PC-3 (cell line): ENCODE results near the gene TBC1D9. TPM values are rescaled to one million over a fixed set of nuclear protein-coding genes. Genes with fewer than 3 reads are reported as not detected.

Experiments
- ATAC-seq: fragments of 200-7000 bp; cut with Tn5 transposase; 2 replicates; pipeline ENCODE4 v1.9.1; 2020; ENCODE audit warnings: mild to moderate bottlenecking, moderate library complexity
- BruUV-seq: library from RNA; stranded (reverse); fragments of 400-500 nt; replicated peaks from 2 replicates; lab custom pipeline; 2021; lab: Mats Ljungman, UMichigan
- CTCF ChIA-PET: fragments of 300-600 bp; sonication (Branson Sonifier 250); formaldehyde crosslinking; loops from one replicate; lab custom pipeline; 2022; ENCODE audit warnings: antibody characterized with exemption; lab: Charles Lee
- POLR2A ChIA-PET: fragments of 300-600 bp; sonication (Branson Sonifier 250); formaldehyde crosslinking; loops from one replicate; lab custom pipeline; 2022; ENCODE audit warnings: antibody characterized with exemption; ENCODE audit not compliant: unreplicated experiment; lab: Charles Lee
- DNase-seq: peaks from one replicate; pipeline ENCODE4 v3.0.0-alpha.2; 2015
- H2AFZ ChIP-seq: fragments of 300-600 bp; sonication (generic); 2 replicates; pipeline ENCODE4 v1.6.0; 2016; ENCODE audit warnings: antibody characterized with exemption, low read length
- H3F3A ChIP-seq: fragments of 300-600 bp; sonication (generic); one replicate; pipeline ENCODE4 v1.6.0; 2017; ENCODE audit warnings: antibody characterized with exemption, low read length, control low read depth, mild to moderate bottlenecking; ENCODE audit not compliant: unreplicated experiment
- H3K27ac ChIP-seq: fragments of 300-600 bp; sonication (generic); 2 replicates; pipeline ENCODE4 v1.5.1; 2016; ENCODE audit warnings: mild to moderate bottlenecking, low read length
- H3K27me3 ChIP-seq: fragments of 300-600 bp; sonication (generic); 2 replicates; pipeline ENCODE4 v1.6.1; 2016; ENCODE audit warnings: low read length, mixed read lengths
- H3K36me3 ChIP-seq: fragments of 300-600 bp; sonication (generic); 2 replicates; pipeline ENCODE4 v1.6.1; 2016; ENCODE audit warnings: low read depth, mixed run types, low read length, mixed read lengths
- H3K4me1 ChIP-seq: fragments of 300-600 bp; sonication (generic); 2 replicates; pipeline ENCODE4 v1.5.1; 2016; ENCODE audit warnings: low read length; ENCODE audit not compliant: insufficient read depth
- H3K4me2 ChIP-seq: fragments of 300-600 bp; sonication (generic); 2 replicates; pipeline ENCODE4 v1.6.0; 2016; ENCODE audit warnings: low read length
- H3K4me3 ChIP-seq: fragments of 300-600 bp; sonication (generic); 2 replicates; pipeline ENCODE4 v1.5.1; 2016; ENCODE audit warnings: mild to moderate bottlenecking, low read length, mixed read lengths
- H3K79me2 ChIP-seq: fragments of 300-600 bp; sonication (generic); 2 replicates; pipeline ENCODE4 v1.6.1; 2017; ENCODE audit warnings: low read length, mixed read lengths
- H3K9ac ChIP-seq: fragments of 300-600 bp; sonication (generic); 2 replicates; pipeline ENCODE4 v1.6.0; 2016; ENCODE audit warnings: mild to moderate bottlenecking, low read length
- H3K9me2 ChIP-seq: fragments of 300-600 bp; sonication (generic); replicated peaks from 2 replicates; pipeline ENCODE4 v1.6.1; 2016; ENCODE audit warnings: mixed run types, low read length, mixed read lengths
- H3K9me3 ChIP-seq: fragments of 300-600 bp; sonication (generic); 2 replicates; pipeline ENCODE4 v1.6.1; 2016; ENCODE audit warnings: low read length, mixed read lengths
- H4K20me1 ChIP-seq: fragments of 300-600 bp; sonication (generic); 2 replicates; pipeline ENCODE4 v1.6.1; 2016; ENCODE audit warnings: low read length, mixed read lengths
- EZH2 ChIP-seq: fragments of 300-600 bp; sonication (generic); IDR thresholded peaks from one replicate; pipeline ENCODE4 v1.6.1; 2017; ENCODE audit warnings: antibody characterized with exemption, mild to moderate bottlenecking, low read length; ENCODE audit not compliant: unreplicated experiment
- EZH2phosphoT487 ChIP-seq: fragments of 300-600 bp; sonication (generic); IDR thresholded peaks from 2 replicates; pipeline ENCODE4 v1.6.1; 2018; ENCODE audit warnings: mild to moderate bottlenecking, antibody characterized with exemption, low read length, borderline replicate concordance
- intact Hi-C: fragments of 100-400 bp; cut with micrococcal nuclease; formaldehyde crosslinking; loops from 2 replicates; pipeline ENCODE4 v1.9.0; 2023
- total RNA-seq: library from RNA; depleted of rRNA; stranded (reverse); fragments of >200 nt; gene quantifications from 2 replicates; pipeline ENCODE4 v1.2.3, GENCODE V29; 2014
- TF ChIP-seq, protein P1 (sequence below): fragments of 300-600 bp; sonication (generic); conservative IDR thresholded peaks from 2 replicates; pipeline ENCODE4 v1.5.1; 2017; ENCODE audit warnings: antibody characterized with exemption, low read depth, mild to moderate bottlenecking, low read length

Gene TBC1D9
- total RNA-seq, 1 experiment from 2014 or later, result 11.2 TPM

DNA sequence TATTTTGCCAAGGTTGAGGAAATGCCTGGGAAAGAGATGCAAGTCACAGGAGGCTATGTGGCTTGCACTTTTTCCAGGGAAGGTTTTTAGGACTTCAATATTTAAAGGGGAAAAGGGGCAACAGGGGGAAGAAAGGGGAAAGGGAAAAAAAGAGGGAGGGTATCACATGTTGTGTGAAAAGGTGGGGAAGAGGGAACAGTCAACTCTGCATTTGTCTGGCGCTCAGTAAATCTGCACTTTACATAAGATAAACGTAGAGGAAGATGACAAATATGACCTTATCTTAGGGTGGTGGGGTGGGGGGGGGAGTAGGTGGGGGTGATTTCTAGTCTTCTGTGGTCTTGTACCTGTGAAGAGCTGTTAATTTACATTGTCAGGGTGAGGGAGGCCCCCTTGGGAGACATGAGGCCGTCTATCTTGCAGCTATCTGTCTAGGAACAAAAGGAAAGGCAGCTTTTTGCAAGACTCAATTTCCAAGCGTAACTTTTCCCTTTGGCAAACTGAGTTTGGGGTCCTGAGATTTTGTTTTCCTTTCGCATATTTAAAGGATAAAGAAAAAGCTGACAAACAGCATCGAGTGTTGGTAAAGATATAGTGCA is 115.9 kb downstream of the TBC1D9 start:
- ChIA-PET CTCF (no interaction called here), POLR2A (no interaction called here)
- no peaks in the 10 kb centered on the region for H3K79me2 ChIP-seq
- H4K20me1 ChIP-seq, result no peaks in the 10 kb centered on the region
- TF ChIP-seq EZH2phosphoT487 (no peak), EZH2 (no peak)
- TF ChIP-seq, protein P1, sequence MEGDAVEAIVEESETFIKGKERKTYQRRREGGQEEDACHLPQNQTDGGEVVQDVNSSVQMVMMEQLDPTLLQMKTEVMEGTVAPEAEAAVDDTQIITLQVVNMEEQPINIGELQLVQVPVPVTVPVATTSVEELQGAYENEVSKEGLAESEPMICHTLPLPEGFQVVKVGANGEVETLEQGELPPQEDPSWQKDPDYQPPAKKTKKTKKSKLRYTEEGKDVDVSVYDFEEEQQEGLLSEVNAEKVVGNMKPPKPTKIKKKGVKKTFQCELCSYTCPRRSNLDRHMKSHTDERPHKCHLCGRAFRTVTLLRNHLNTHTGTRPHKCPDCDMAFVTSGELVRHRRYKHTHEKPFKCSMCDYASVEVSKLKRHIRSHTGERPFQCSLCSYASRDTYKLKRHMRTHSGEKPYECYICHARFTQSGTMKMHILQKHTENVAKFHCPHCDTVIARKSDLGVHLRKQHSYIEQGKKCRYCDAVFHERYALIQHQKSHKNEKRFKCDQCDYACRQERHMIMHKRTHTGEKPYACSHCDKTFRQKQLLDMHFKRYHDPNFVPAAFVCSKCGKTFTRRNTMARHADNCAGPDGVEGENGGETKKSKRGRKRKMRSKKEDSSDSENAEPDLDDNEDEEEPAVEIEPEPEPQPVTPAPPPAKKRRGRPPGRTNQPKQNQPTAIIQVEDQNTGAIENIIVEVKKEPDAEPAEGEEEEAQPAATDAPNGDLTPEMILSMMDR, result no peak
- no peak overlapping the region for H3K4me3 ChIP-seq
- H3K4me2 ChIP-seq, result no peak overlapping the region
- no peak overlapping the region for H2AFZ ChIP-seq
- no TSS peak for BruUV-seq
- ATAC-seq (no peak), DNase-seq (no peak)
- no peaks in the 10 kb centered on the region for H3F3A ChIP-seq
- H3K9me3 ChIP-seq, result no peaks in the 10 kb centered on the region
- intact Hi-C loops, result no loop called here
- H3K27ac ChIP-seq, result no peak overlapping the region
- H3K4me1 ChIP-seq, result peaks cover 11% of the 10 kb centered on the region
- no peaks in the 10 kb centered on the region for H3K27me3 ChIP-seq
- no peaks in the 10 kb centered on the region for H3K36me3 ChIP-seq
- H3K9ac ChIP-seq, result no peak overlapping the region
- H3K9me2 ChIP-seq, result no peaks in the 10 kb centered on the region

DNA sequence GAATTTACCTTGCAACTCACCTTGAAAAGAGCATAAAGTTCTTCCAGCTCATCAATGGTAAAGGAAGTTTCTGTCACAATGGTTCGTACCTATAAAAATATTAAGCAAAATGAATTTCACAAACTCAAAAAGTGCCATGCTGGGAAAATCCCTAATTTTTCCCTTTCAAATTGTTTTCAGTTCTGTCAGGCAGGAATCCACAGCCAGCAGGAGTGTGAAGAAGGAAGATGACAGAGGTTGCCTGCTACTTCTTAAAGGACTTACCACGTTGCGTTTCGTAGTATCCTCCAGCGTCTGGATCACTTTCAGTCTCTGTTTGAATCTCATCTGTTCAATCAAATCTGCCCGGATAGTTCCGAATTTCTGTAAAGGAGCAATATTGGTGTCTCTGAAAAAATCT is 117.1 kb downstream of the TBC1D9 start:
- no peak overlapping the region for H3K4me3 ChIP-seq
- ATAC-seq, result no peak
- intact Hi-C loops, result loop anchor here (5.0 kb wide), 1 partner anchor 118 kb away; the partner anchor contains the start of gene TBC1D9

DNA sequence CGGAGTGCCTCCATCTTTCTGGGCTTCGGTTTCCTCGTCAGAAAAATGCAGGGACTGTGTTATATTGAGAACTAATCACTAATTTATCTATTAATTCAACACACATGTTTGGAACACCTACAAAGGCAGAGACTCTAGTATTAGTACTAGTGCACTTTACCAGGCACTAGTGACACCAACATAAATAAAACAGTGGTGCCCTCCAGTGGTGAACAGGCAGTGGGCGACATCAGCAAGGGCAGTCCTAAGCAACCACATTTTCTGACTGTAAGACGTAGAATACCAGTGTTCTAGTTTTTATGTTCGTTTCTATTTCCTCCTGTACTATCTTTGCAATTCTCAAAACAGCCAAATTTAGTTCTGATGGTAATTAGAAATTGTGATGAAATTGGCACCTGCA is 118.3 kb downstream of the TBC1D9 start:
- Histone ChIP-seq H3K4me3 (no peak overlapping the region), H3K4me2 (no peak overlapping the region), H3K9me2 (no peaks in the 10 kb centered on the region), H3K27me3 (no peaks in the 10 kb centered on the region), H2AFZ (no peak overlapping the region), H3K9me3 (no peaks in the 10 kb centered on the region), H3K4me1 (peaks cover 14% of the 10 kb centered on the region), H3K79me2 (no peaks in the 10 kb centered on the region), H3K27ac (no peak overlapping the region), H3K9ac (no peak overlapping the region), H4K20me1 (no peaks in the 10 kb centered on the region), H3F3A (no peaks in the 10 kb centered on the region), H3K36me3 (no peaks in the 10 kb centered on the region)
- peak; percentile 36 for DNase-seq
- BruUV-seq, result no TSS peak
- intact Hi-C loops, result loop anchor here (5.0 kb wide), 1 partner anchor 119 kb away; the partner anchor contains the start of gene TBC1D9
- peak; percentile 42; the same call in 1 of the 2 replicates for ATAC-seq
- no peak for TF ChIP-seq EZH2phosphoT487
- TF ChIP-seq, protein P1, result peak; percentile 71
- ChIA-PET POLR2A (no interaction called here), CTCF (no interaction called here)

More for the DNA sequence above, 117.1 kb downstream of the TBC1D9 start:
- Histone ChIP-seq H3K9me3 (no peaks in the 10 kb centered on the region), H3K36me3 (no peaks in the 10 kb centered on the region), H3K4me1 (peaks cover 14% of the 10 kb centered on the region), H3K27me3 (no peaks in the 10 kb centered on the region), H3K4me2 (no peak overlapping the region), H3F3A (no peaks in the 10 kb centered on the region), H4K20me1 (no peaks in the 10 kb centered on the region), H3K27ac (no peak overlapping the region), H2AFZ (no peak overlapping the region), H3K9ac (no peak overlapping the region), H3K9me2 (no peaks in the 10 kb centered on the region), H3K79me2 (no peaks in the 10 kb centered on the region)
- BruUV-seq, result no TSS peak
- ChIA-PET CTCF (no interaction called here), POLR2A (no interaction called here)
- no peak for TF ChIP-seq EZH2
- no peak for TF ChIP-seq EZH2phosphoT487
- TF ChIP-seq, protein P1, result no peak
- no peak for DNase-seq
